A549 (cell line): ENCODE data around the gene NUDT14.

Source experiments
- BCL3 ChIP-seq: fragments of >200 bp; sonication (Bioruptor Twin); formaldehyde crosslinking; IDR thresholded peaks from 3 replicates; pipeline ENCODE4 v1.6.1; 2016
- CEBPB ChIP-seq, 2 experiments: fragments of >200 bp in 1 of 2; sonication (Bioruptor Twin) in 1 of 2; formaldehyde crosslinking in 1 of 2; IDR thresholded peaks; 2 replicates each; pipeline ENCODE4 v1.6.1; 2012 to 2016
- FOSL2 ChIP-seq, 2 experiments: fragments of 450-650 bp in 1 of 2; fragments of >200 bp in 1 of 2; sonication (Bioruptor Twin) in 1 of 2; formaldehyde crosslinking; IDR thresholded peaks; 2 replicates each; pipeline versions ENCODE4 v1.5.0 to v1.6.1; 2016 to 2020; ENCODE audit warnings: mild to moderate bottlenecking in 1 of 2, moderate library complexity in 1 of 2
- POLR2A ChIP-seq: IDR thresholded peaks from 2 replicates; pipeline ENCODE4 v1.6.1; 2012; ENCODE audit warnings: mild to moderate bottlenecking, low read length
- REST ChIP-seq: fragments of 200-600 bp; sonication (generic); IDR thresholded peaks from 2 replicates; pipeline ENCODE4 v1.6.1; 2016; ENCODE audit warnings: antibody characterized with exemption, mild to moderate bottlenecking, moderate library complexity

GRCh38 chr14:105146181-105146975 lies 34.7 kb downstream of the NUDT14 start:
- TF ChIP-seq FOSL2 (IDR thresholded peaks at IDR 0.05) (no peak), FOSL2 (CRISPR knock-in tag; IDR thresholded peaks at IDR 0.05) (no peak), BCL3 (no peak), POLR2A (no peak), CEBPB (IDR thresholded peaks at IDR 0.05) (no peak), REST (no peak)
